Hepatocyte (in vitro differentiated cells): Measurements from ENCODE around the gene MYBPH. TPM values are rescaled to one million over a fixed set of nuclear protein-coding genes. Genes with fewer than 3 reads are reported as not detected.
A peak's percentile ranks its signal among the peaks of the same experiment; 100 is the strongest.

Experiments used
- DNase-seq: peaks from one replicate; pipeline ENCODE4 v3.0.0-alpha.2; 2016; ENCODE audit warnings: low spot score
- H2AFZ ChIP-seq: fragments of 200-600 bp; sonication (generic); 2 replicates; pipeline ENCODE4 v1.6.0; 2016; ENCODE audit warnings: antibody characterized with exemption, mild to moderate bottlenecking
- H3K27ac ChIP-seq: fragments of 200-600 bp; sonication (generic); 2 replicates; pipeline ENCODE4 v1.5.1; 2016; ENCODE audit warnings: mild to moderate bottlenecking
- H3K27me3 ChIP-seq: fragments of 200-600 bp; sonication (generic); 2 replicates; pipeline ENCODE4 v1.6.1; 2016
- H3K36me3 ChIP-seq: fragments of 200-600 bp; sonication (generic); replicated peaks from 2 replicates; pipeline ENCODE4 v1.5.1; 2016; ENCODE audit warnings: low read depth; ENCODE audit not compliant: insufficient read depth
- H3K4me1 ChIP-seq: fragments of 200-600 bp; sonication (generic); 2 replicates; pipeline ENCODE4 v1.5.1; 2016; ENCODE audit warnings: mild to moderate bottlenecking, moderate library complexity; ENCODE audit not compliant: insufficient read depth
- H3K4me2 ChIP-seq: fragments of 200-600 bp; sonication (generic); 2 replicates; pipeline ENCODE4 v1.6.0; 2016
- H3K4me3 ChIP-seq: fragments of 200-600 bp; sonication (generic); 2 replicates; pipeline ENCODE4 v1.5.1; 2016; ENCODE audit warnings: mild to moderate bottlenecking
- H3K79me2 ChIP-seq: fragments of 200-600 bp; sonication (generic); 2 replicates; pipeline ENCODE4 v1.6.0; 2017; ENCODE audit warnings: mild to moderate bottlenecking
- H3K9me2 ChIP-seq: fragments of 200-600 bp; sonication (generic); replicated peaks from 2 replicates; pipeline ENCODE4 v1.6.0; 2017; ENCODE audit warnings: mild to moderate bottlenecking; ENCODE audit not compliant: insufficient read depth
- H3K9me3 ChIP-seq: fragments of 200-600 bp; sonication (generic); 2 replicates; pipeline ENCODE4 v1.5.1; 2016; ENCODE audit warnings: low read depth, mild to moderate bottlenecking
- H4K20me1 ChIP-seq: fragments of 200-600 bp; sonication (generic); 2 replicates; pipeline ENCODE4 v1.6.0; 2016; ENCODE audit warnings: mild to moderate bottlenecking; ENCODE audit not compliant: insufficient read depth, poor library complexity, severe bottlenecking
- EZH2 ChIP-seq: fragments of 200-600 bp; sonication (generic); IDR thresholded peaks from 2 replicates; pipeline ENCODE4 v1.6.1; 2016; ENCODE audit warnings: antibody characterized with exemption, mild to moderate bottlenecking, borderline replicate concordance
- EZH2phosphoT487 ChIP-seq: fragments of 200-600 bp; sonication (generic); IDR thresholded peaks from one replicate; pipeline ENCODE4 v1.6.1; 2018; ENCODE audit warnings: antibody characterized with exemption, mild to moderate bottlenecking, low read depth, moderate library complexity; ENCODE audit not compliant: unreplicated experiment, severe bottlenecking
- WGBS: methylation state at CpG from one replicate; pipeline ENCODE4 v1.1.6; 2016; ENCODE audit warnings: low lambda C conversion rate; ENCODE audit errors: missing lambda C conversion rate; 5-methylcytosine and 5-hydroxymethylcytosine counted together
- polyA plus RNA-seq: library from polyadenylated mRNA; unstranded; fragments of >200 nt; fragmentation: Nextera tagmentation; extraction: Ambion mirVana; gene quantifications from 2 replicates; pipeline ENCODE4 v1.2.1, GENCODE V29; 2016
- total RNA-seq: library from RNA; depleted of rRNA; stranded (reverse); fragments of >200 nt; gene quantifications from 2 replicates; pipeline ENCODE4 v1.2.3, GENCODE V29; 2014
- TF ChIP-seq, protein P1 (sequence below): fragments of 200-600 bp; sonication (generic); IDR thresholded peaks from 2 replicates; pipeline ENCODE4 v1.5.1; 2016; ENCODE audit warnings: antibody characterized with exemption, mild to moderate bottlenecking; ENCODE audit not compliant: poor library complexity

MYBPH gene
- total and polyA plus RNA-seq, 2 experiments from 2014 or later = 0.70 TPM; not detected in 1

- Histone ChIP-seq H2AFZ (no peak overlapping the region), H4K20me1 (no peaks in the 10 kb centered on the region), H3K27me3 (no peaks in the 10 kb centered on the region), H3K27ac (no peak overlapping the region), H3K4me3 (no peak overlapping the region), H3K9me2 (no peaks in the 10 kb centered on the region), H3K9me3 (no peaks in the 10 kb centered on the region), H3K4me1 (peaks cover 9% of the 10 kb centered on the region), H3K36me3 (no peaks in the 10 kb centered on the region), H3K4me2 (no peak overlapping the region), H3K79me2 (no peaks in the 10 kb centered on the region)
- TF ChIP-seq, protein P1, sequence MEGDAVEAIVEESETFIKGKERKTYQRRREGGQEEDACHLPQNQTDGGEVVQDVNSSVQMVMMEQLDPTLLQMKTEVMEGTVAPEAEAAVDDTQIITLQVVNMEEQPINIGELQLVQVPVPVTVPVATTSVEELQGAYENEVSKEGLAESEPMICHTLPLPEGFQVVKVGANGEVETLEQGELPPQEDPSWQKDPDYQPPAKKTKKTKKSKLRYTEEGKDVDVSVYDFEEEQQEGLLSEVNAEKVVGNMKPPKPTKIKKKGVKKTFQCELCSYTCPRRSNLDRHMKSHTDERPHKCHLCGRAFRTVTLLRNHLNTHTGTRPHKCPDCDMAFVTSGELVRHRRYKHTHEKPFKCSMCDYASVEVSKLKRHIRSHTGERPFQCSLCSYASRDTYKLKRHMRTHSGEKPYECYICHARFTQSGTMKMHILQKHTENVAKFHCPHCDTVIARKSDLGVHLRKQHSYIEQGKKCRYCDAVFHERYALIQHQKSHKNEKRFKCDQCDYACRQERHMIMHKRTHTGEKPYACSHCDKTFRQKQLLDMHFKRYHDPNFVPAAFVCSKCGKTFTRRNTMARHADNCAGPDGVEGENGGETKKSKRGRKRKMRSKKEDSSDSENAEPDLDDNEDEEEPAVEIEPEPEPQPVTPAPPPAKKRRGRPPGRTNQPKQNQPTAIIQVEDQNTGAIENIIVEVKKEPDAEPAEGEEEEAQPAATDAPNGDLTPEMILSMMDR = peak; percentile 10
- TF ChIP-seq EZH2phosphoT487 (no peak), EZH2 (no peak)
- no peak for DNase-seq
- WGBS = 94% methylated on average over 5 of the region's 5 CpGs
Observed at GRCh38 chr1:203148127-203148526, 27.5 kb downstream of the MYBPH start.

DNA sequence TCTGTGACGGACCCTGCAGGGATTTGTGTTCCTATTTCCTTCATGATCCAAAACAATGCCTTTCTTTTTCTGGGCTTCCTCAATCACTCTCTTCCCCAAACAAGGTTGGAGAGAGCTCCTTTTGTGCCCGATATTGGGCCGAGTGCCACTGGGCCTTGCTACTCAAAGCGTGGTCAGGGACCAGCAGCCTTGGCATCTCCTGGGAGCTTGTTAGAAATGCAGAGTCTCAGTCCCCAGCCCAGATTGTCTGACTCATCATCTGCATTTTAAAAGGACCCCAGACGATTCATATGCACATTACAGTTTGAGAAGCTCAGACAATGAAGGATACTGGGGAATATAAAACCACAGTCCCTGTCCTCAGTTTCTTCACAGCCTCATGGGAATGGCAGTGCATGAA lies 28.2 kb downstream of the MYBPH start:
- H3K4me1 ChIP-seq = peaks cover 4% of the 10 kb centered on the region
- TF ChIP-seq, protein P1 = no peak
- TF ChIP-seq EZH2phosphoT487 (no peak), EZH2 (no peak)

GRCh38 chr1:203146537-203146936 lies 29.1 kb downstream of the MYBPH start:
- no peak overlapping the region for H3K4me2 ChIP-seq
- no peak overlapping the region for H3K4me3 ChIP-seq
- no peaks in the 10 kb centered on the region for H3K9me2 ChIP-seq
- no peaks in the 10 kb centered on the region for H3K79me2 ChIP-seq
- H4K20me1 ChIP-seq = no peaks in the 10 kb centered on the region
- no peaks in the 10 kb centered on the region for H3K4me1 ChIP-seq
- no peaks in the 10 kb centered on the region for H3K27me3 ChIP-seq
- TF ChIP-seq EZH2phosphoT487 (no peak), EZH2 (no peak)
- TF ChIP-seq, protein P1 = no peak
- no peaks in the 10 kb centered on the region for H3K36me3 ChIP-seq
- H3K27ac ChIP-seq = no peak overlapping the region
- no peak overlapping the region for H2AFZ ChIP-seq
- WGBS = 92% methylated on average over 7 of the region's 7 CpGs
- no peak for DNase-seq
- no peaks in the 10 kb centered on the region for H3K9me3 ChIP-seq

More for the DNA sequence above, 28.2 kb downstream of the MYBPH start:
- no peak for DNase-seq
- Histone ChIP-seq H3K27ac (no peak overlapping the region), H3K27me3 (no peaks in the 10 kb centered on the region), H3K36me3 (no peaks in the 10 kb centered on the region), H3K4me2 (no peak overlapping the region), H3K9me3 (no peaks in the 10 kb centered on the region), H3K79me2 (no peaks in the 10 kb centered on the region), H3K9me2 (no peaks in the 10 kb centered on the region), H4K20me1 (no peaks in the 10 kb centered on the region), H2AFZ (no peak overlapping the region), H3K4me3 (no peak overlapping the region)
- WGBS = 88% methylated on average over 5 of the region's 5 CpGs

- no peak for DNase-seq
- Histone ChIP-seq H3K4me3 (no peak overlapping the region), H4K20me1 (no peaks in the 10 kb centered on the region), H2AFZ (no peak overlapping the region), H3K79me2 (no peaks in the 10 kb centered on the region), H3K27ac (no peak overlapping the region), H3K9me3 (no peaks in the 10 kb centered on the region), H3K4me2 (no peak overlapping the region), H3K27me3 (no peaks in the 10 kb centered on the region), H3K4me1 (no peaks in the 10 kb centered on the region), H3K9me2 (no peaks in the 10 kb centered on the region), H3K36me3 (no peaks in the 10 kb centered on the region)
- WGBS = 95% methylated on average over 2 of the region's 2 CpGs
- TF ChIP-seq, protein P1 = no peak
- TF ChIP-seq EZH2 = no peak
- TF ChIP-seq EZH2phosphoT487 = no peak
Observed at GRCh38 chr1:203146042-203146369, 29.6 kb downstream of the MYBPH start.
